NCI-H82 treated with DMSO at 0.1 percent for 48 hours (cell line): ENCODE measurements around the gene HTR3E.
"Not testable (repeated sequence)": the region's sequence is repeated elsewhere in the genome, so short reads cannot be mapped to it uniquely, and the experiment has no call there.

Source experiments
- DNase-seq: peaks from one replicate; lab custom pipeline; 2025; ENCODE audit not compliant: unreplicated experiment; lab: John Stamatoyannopoulos, UW

The HTR3E gene

DNA sequence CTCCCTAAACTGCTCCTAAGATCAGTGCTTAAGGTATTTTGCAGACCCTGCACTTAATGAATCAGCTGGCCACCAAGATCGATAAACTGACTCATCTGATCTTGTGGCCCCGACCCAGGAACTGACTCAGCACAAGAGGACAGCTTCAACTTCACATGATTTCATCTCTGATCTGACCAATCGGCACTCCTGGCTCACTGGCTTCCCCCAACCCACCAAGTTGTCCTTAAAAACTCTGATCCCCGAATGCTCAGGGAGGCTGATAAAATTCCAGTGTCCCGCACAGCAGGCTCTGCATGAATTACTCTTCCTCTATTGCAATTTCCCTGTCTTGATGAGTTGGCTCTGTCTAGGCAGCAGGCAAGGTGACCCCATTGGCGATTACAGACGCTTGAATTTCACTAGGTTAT lies 13.5 kb downstream of the HTR3E start:
- DNase-seq: no peak

GRCh38 chr3:184116017-184116416 lies 19.2 kb downstream of the HTR3E start:
- no peak for DNase-seq

DNA sequence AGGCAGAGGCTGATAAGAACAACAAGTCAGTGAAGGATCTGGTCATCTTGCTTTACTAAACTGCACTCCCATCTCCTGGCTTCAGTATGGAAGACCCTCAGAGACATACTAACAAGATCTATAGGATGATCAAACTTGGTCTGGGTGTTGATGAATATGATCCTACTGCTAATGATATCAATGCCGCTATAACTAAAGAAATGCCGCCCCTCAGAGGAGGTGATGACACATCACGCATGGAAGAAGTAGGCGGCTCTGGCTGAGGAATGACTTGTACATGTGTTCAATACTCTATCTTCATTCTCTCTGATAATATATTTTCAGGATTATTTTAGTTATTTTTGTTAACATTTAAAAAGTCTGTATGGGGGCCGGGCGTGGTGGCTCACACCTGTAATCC lies 20.8 kb downstream of the HTR3E start:
- peak; percentile 33 for DNase-seq

DNA sequence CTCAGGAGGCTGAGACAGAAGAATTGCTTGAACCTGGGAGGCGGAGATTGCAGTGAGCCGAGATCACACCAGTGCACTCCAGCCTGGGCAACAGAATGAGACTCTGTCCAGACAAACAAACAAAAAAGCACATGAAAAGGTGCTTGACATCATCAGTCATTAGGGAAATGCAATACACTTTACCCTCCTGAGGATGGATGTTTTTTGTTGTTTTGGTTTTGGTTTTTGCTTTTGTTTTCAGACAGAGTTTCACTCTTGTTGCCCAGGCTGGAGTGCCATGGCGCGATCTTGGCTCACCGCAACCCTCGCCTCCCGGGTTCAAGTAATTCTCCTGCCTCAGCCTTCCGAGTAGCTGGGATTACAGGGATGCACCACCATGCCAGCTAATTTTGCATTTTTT lies 24.2 kb downstream of the HTR3E start:
- DNase-seq: not testable (repeated sequence)

DNA sequence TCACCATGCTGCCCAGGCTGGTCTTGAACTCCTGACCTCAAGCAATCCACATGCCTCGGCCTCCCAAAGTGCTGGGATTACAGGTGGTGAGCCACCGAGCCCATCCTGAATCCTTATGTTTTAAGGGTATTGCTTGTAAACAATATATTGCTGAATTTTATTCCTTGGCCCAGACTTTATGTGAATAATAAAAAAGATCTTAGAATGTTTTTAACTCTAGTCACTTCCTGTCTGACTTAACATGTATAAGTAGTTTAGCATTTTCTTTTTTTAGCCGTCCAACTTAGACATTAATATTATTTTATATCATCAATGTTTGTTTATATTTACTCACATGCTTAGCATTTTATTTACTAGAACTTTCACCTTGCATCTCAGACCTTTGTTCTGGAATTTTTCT lies 29.1 kb downstream of the HTR3E start:
- no peak for DNase-seq

DNA sequence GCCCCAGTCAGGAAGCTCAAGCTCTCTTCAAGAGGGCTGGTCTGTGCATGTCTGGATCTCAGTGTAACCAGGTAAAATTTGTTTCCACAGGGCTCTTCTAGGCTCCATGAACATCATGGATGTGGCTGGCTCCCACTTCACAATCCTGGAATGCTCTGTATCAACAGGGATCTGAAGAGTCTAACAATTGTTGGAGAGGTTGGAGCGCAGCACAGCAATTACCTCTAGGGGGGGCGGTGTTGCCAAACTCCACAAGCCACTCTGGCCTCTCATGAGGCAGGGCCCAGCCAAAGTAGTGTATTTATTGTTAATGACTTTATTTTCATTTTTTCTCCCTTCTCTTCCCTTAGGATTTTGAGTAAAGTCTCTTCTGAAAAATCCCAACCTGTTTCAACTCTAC lies 32.1 kb downstream of the HTR3E start:
- DNase-seq: peak; percentile 21

GRCh38 chr3:184132945-184133344 lies 36.1 kb downstream of the HTR3E start:
- no peak for DNase-seq

GRCh38 chr3:184133840-184134745 lies 37.2 kb downstream of the HTR3E start:
- DNase-seq: peak; percentile 85

- DNase-seq: no peak
Observed at GRCh38 chr3:184134746-184135148, 37.9 kb downstream of the HTR3E start.

DNA sequence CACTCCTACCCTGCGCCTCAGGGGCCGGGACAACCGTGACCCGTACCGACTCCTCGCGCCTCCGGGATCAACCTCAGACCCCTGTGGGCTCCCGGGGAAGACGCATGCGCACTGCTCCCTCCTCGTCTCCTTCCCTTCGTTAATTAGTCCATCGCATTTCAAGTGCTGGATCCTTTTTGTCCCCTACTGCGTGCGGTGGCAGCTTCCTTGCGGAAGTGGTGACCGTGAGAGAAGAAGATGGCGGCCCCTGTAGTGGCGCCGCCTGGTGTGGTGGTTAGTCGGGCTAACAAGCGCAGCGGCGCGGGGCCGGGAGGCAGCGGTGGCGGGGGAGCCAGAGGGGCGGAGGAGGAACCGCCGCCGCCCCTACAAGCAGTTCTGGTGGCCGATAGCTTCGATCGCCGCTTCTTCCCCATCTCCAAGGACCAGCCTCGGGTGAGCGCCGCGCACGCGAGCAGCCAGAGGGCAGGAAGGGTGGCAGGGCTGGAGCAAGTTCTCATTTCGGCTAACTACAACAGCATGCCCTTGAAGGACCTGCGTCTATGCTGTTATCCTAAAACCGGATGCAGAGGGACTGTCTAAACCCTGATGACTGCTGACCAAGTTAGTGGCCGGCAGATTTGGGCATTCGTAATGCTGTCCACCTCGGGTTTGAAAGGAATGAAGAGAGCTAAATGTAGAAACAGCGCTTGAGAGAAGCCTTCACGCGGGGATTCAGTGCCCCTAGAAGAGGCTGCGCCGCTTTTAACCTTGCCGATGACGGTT lies 38.5 kb downstream of the HTR3E start, which contains the start of gene EIF2B5:
Gene EIF2B5 (plus strand): TSS at position 210 of the 762 bp plus-strand sequence. CDS start 28 bp downstream, at position 238.
- DNase-seq: peak; percentile 95

DNA sequence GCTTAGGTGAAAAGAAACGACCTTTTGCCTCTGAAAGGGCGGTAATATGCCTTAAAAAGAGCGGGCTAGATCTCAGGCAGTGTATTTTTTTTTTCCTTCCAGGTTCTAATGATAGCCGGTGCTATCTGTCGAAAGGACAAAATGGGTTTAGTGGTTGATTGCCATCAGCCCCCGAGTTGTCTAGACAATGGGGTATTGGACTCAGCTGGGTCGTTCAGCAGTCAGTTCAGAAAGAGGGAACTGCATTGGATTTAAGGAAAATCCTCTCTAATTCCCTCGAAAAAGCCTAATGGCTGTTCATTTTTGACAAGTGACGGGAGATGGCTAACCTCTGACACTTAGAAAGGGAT lies 39.0 kb downstream of the HTR3E start:
- no peak for DNase-seq

DNA sequence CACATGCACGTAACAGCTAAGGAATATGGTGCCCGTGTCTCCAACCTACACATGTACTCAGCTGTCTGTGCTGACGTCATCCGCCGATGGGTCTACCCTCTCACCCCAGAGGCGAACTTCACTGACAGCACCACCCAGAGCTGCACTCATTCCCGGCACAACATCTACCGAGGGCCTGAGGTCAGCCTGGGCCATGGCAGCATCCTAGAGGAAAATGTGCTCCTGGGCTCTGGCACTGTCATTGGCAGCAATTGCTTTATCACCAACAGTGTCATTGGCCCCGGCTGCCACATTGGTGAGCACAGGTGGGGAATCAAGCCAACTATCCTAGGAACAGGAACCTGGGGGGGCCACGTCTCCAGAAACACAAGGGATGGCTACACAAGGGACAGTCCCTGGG lies 43.6 kb downstream of the HTR3E start:
- no peak for DNase-seq

GRCh38 chr3:184142199-184142598 lies 45.3 kb downstream of the HTR3E start:
- no peak for DNase-seq

DNA sequence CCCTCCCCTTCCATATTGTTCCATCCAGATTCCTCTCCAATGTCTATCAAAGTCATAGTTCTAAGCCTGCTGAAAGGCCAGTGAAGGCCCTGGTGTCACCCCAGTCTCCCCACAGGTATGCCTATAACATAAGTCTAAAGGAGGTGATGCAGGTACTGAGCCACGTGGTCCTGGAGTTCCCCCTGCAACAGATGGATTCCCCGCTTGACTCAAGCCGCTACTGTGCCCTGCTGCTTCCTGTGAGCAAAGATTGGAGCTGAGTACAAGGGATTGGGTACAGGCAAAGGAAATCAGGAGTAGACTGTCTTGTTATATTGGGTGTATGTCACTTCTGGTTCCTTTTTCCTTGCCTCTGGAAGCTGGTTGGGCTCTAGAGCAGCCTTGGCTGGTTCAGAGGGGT lies 46.5 kb downstream of the HTR3E start:
- DNase-seq: no peak

GRCh38 chr3:184144505-184144904 lies 47.6 kb downstream of the HTR3E start:
- no peak for DNase-seq

DNA sequence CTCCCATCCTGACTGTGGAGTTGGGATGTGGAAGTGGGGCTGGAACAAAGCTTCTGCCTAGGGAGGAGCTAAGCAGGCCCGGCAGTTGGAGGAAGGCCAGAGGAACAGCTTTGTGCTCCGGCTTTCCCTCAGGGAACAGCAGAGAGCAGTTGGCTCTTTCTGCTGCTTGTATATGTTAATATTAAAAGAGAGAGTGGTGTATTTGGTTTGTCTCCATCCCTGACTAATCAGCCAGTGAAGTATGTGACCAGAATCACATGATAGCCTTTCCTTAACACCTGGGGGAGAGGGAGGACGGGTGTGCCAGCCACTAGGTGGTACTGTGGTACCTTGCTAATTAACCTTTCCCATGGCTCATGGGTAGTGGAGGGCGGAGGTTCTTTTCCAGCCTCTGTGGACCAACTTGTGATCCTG lies 48.3 kb downstream of the HTR3E start:
- peak; percentile 20 for DNase-seq

DNA sequence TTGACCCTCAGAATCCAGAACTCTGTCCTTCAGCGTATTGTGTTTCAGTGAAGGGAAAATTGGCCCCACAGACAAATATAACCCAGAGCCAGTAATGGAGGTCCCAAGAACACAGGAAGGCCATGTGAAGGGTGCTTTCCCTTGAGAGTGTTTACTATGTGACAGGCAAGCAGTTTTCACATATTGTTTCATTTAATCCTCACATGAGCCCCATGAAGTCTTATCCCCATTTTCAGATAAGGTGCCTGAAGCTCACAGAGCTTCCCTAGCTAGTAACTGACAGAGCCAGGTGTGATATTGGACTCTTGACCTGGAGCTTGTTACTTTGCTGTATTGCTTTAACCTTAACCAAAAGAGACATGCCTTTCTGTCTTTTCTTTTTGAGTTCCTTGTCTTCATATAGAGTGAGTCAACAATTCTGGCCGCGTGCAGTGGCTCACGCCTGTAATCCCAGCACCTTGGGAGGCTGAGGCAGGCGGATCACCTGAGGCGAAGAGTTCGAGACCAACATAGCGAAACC lies 48.9 kb downstream of the HTR3E start:
- no peak for DNase-seq

GRCh38 chr3:184148076-184148475 lies 51.2 kb downstream of the HTR3E start:
- no peak for DNase-seq

- no peak for DNase-seq
Observed at GRCh38 chr3:184149123-184149522, 52.3 kb downstream of the HTR3E start.

GRCh38 chr3:184149770-184150169 lies 52.9 kb downstream of the HTR3E start:
- not testable (repeated sequence) for DNase-seq

DNA sequence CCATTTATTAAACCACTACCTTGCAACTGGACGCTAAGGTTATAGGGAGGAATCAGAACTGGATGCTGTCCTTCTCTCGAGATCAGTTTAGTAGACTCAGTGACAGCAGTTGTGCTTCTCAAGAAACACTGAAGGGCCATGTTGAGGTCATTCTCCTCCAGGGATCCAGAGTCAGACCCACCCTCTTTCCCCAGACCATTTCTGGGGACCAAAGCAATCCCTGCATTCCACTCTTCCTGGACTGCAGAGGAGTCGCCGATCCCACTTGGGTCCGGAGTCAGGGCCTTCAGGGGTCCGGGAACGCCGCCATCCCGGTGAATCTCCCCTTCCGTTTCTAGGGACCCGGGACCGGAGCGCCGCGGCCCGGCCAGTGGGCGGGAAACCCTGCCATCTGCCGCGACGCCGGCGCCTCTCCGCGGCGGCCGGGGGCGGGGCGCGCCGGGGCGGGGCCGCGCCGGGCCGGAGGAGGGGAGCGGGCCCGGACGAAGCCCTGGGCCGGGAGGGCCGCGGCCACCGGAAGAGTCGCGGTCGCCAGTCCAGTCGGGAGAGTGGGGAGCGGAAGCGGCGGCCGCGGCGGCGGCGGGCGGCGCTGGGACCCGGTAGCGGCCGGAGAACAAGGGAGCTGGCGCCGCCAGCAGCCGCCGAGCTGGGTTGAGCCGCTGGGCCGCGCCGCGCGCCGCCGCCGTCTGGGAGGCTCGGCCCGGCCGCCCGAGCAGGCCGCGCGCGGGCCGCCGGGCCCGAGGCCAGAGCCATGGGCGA lies 58.2 kb downstream of the HTR3E start, which contains the start of gene DVL3:
Gene DVL3 (plus strand): TSS at position 493 of the 759 bp plus-strand sequence. CDS start 259 bp downstream, at position 752.
- DNase-seq: peak; percentile 41
